Adrenal gland (tissue), 5 donors: Measurements from ENCODE around the gene DPP10.

ENCODE experiments used
- POLR2A ChIP-seq, 2 donors: fragments of 450-650 bp; IDR thresholded peaks; one replicate each; pipeline ENCODE4 v1.6.1; 2017; ENCODE audit warnings: antibody characterized with exemption in 2 of 2, mild to moderate bottlenecking in 2 of 2, moderate library complexity in 1 of 2
- TF ChIP-seq, protein P1 (sequence below), 6 experiments: fragments of 450-650 bp in 4 of 6; fragments of 200-600 bp in 2 of 6; sonication (generic) in 1 of 6; IDR thresholded peaks; 1 replicate in 5 of 6; 2 replicates in 1 of 6; pipeline versions ENCODE4 v1.5.1 to v1.8.0; 2016 to 2021; ENCODE audit warnings: antibody characterized with exemption in 6 of 6, mild to moderate bottlenecking in 2 of 6, moderate library complexity in 1 of 6
- donor health status: DM: no; HTN: no; CAD: no.

DNA sequence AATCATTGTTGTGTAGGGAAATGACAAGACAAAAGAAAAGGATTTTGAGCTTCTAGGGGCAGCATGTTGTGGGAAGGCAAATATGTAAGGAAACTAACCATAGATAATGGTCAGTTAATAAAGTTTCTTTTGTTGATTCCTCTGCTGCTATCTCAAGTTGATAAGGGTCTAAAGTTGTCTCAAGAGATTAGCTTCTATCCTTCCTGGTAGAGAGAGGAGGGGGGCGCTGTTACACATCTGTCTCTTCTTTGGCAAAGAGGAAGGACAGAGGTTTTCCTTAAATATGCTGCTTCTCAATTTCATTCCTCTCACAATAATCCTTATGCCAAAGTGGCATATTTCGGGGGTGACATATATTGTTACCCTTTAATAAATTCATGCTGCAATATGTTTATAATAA is 944.0 kb downstream of the DPP10 start:
- TF ChIP-seq, protein P1, sequence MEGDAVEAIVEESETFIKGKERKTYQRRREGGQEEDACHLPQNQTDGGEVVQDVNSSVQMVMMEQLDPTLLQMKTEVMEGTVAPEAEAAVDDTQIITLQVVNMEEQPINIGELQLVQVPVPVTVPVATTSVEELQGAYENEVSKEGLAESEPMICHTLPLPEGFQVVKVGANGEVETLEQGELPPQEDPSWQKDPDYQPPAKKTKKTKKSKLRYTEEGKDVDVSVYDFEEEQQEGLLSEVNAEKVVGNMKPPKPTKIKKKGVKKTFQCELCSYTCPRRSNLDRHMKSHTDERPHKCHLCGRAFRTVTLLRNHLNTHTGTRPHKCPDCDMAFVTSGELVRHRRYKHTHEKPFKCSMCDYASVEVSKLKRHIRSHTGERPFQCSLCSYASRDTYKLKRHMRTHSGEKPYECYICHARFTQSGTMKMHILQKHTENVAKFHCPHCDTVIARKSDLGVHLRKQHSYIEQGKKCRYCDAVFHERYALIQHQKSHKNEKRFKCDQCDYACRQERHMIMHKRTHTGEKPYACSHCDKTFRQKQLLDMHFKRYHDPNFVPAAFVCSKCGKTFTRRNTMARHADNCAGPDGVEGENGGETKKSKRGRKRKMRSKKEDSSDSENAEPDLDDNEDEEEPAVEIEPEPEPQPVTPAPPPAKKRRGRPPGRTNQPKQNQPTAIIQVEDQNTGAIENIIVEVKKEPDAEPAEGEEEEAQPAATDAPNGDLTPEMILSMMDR (IDR thresholded peaks at IDR 0.05): no peak
- TF ChIP-seq POLR2A (IDR thresholded peaks at IDR 0.05): no peak
